NCI-H128 (cell line): Measurements from ENCODE around the gene NUFIP1.
"Not testable (repeated sequence)": the region's sequence is repeated elsewhere in the genome, so short reads cannot be mapped to it uniquely, and the experiment has no call there.

Experiments
- DNase-seq: peaks from one replicate; lab custom pipeline; 2025; ENCODE audit not compliant: unreplicated experiment; lab: John Stamatoyannopoulos, UW

NUFIP1 gene

DNA sequence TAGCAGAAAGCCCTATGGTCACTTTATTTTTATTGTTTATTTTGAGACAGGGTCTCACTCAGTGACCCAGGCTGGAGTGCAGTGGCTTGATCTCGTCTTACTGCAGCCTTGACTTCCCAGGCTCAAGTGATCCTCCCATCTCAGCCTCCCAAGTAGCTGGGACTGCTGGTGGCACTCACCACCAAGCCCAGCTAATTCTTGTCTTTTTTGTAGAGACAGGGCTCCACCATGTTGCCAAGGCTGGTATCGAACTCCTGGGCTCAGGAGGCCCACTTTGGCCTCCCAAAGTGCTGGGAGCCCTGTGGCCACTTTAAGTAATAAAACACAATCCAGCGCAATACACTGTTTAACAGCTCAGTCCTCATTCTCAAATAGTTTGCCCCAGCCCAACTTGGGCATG lies 69.3 kb downstream of the NUFIP1 start:
- no peak for DNase-seq

DNA sequence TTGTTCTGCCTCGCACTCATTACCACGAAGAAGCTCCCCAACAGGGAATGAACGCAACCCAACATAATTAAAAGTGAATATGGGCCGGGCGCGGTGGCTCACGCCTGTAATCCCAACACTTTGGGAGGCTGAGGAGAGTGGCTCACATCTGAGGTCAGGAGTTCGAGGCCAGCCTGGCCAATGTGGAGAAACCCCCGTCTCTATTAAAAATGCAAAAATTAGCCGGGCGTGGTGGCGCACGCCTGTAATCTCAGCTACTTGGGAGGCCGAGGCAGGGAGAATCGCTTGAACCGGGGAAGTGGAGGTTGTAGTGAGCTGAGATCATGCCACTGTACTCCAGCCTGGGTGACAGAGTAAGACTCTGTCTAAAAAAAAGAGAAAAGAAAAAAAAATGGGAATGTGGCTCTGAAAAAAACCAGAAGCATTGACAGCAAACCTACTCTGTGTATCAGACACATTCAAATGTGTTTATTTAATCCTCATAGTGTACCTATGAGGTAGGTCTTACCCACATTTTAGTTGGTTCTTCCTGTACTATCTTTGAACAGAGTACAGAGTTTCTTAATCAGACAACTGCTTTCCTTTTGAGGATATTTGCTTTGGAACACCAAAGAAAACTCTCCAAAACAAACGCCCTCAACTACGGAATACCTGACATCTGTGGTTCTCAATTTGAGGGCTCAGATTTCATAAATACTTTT lies 70.0 kb downstream of the NUFIP1 start:
- DNase-seq, result no peak

DNA sequence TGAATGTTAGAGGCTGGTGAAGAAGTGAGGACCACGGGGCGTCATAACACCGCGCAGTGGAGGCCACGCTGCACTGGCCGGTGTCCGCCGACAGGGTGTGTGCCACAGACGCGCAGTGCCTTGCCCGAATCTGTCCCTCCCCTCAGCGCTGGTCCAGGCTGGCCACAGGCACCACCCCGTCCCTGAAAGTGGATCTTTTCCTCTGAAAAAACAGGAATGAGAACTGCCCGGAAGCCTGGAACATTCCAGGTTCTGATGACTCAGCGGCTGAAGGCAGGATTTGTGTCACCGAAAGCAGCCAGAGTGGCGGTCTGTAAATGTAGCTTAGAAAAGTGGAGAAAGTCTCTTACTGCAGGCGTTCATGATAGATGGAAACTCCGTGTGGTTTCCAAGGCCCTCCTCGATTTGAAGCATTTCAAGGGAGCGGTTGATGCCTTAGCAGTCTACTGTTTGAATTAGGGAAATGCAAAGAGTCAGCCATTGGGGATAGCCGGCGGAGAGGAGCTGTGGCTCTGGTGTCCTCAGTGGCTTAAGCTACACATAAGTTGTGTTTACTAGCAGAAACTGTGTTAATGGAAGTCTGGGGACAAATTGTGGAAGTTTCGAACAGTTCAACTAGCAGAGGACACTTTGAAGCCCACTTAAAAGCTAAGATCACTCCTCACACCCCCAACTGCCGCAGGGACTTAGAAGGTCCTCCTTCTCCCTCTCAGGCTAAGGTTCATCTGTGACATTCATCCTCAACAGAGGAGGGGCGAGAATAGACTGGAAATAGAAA lies 70.8 kb downstream of the NUFIP1 start:
- DNase-seq, result peak; percentile 87

DNA sequence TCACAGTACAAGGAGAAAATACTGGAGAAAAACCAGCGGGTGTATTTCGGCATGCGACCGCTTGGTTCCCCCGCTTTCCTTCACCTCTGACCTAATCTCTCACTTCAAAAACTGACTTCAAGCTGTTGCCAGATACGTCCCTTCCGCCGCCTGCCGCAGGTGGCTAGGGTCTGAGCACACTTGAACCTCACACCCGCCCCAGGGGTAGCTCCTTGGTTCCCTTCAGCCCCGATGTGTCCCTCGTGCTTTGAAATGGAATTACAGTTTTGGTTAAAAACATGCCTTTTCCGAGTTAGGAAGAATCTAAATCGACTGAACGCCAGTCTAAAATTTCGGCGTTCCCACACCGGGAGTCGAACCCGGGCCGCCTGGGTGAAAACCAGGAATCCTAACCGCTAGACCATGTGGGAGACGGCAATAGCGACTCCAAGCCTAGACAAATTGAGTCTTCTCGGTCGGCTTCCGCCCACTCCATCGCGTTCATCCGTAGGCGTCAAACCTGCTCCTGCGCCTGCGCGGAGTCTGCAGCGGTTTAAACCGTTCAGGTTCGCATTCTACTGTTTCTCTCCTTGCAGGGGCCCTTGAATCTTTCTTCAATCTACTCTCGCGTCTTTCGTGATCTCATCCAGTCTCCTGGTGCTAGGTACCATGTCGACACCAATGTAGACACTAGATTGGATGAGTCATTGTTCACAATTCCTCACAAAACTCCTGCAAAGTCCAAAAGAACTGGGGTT lies 71.5 kb downstream of the NUFIP1 start:
- DNase-seq, result peak; percentile 95

DNA sequence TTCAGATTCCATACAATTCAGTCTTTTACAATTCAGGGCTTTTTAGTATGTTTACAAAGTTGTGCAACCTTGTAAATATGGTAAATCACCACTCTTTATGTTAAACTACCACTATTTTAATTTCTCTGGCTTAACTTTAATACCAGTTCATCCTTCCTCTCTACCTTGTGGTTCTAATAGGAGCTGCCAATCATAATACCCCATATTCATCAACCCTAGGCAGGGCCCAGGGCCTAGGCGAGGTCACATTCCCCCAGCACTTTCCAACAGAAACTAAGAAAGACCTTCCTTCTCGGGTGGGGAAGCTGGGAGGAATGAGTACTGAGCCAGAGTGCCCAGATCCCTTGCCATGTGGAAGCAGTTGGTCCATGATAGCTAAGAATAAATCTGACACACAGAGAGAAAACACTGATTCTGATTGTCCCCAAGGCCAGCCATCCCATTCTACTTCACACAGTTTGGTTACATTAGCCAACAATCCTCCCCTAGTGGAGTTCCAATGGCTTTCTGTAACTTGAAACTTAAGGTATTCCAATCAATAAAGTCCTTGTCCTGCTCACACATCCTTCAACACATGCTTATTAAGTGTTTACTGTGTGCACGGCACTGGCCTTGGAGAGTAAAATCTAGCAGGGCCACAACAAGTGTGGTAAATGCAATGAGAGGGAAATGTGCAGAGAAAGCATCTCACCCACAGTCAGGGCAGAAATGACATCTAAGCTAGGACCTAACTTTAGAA lies 76.8 kb downstream of the NUFIP1 start:
- DNase-seq, result no peak

DNA sequence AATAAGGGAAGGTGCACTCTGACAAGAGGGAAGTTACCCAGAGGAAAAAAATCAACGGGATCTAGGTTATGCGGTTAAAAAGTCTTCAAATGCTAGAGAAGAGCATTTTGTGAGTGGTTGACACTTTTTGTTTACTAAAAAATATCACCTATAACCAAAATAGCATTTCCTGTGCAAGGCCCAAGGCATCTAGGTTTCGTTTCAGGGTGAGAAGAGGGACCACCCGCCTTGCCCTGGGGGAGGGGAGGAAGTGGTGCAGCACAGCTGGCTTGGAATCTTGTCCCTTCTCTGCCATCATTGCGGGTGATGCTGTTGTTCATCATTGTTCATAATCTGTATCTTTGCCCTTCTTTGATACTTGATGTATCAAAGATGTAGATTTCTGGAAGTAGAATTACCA lies 80.6 kb downstream of the NUFIP1 start:
- no peak for DNase-seq

DNA sequence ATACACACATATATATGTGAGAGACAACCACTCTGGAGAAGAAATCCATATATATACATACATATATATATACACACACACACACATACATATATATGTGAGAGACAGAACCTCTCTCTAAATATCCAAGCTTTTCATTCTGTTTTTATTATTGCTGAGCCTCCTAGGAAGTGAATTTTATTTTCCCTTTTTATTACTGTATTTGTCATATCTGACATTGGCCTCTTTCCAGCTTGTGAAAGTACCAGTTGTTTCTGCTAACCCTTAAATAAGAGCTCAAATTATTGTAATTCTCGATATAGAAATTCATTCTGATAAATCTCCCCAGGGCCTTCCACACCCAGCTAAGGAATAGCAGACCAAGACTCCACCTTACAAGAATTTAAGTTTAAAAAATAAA lies 81.0 kb downstream of the NUFIP1 start:
- DNase-seq, result no peak

DNA sequence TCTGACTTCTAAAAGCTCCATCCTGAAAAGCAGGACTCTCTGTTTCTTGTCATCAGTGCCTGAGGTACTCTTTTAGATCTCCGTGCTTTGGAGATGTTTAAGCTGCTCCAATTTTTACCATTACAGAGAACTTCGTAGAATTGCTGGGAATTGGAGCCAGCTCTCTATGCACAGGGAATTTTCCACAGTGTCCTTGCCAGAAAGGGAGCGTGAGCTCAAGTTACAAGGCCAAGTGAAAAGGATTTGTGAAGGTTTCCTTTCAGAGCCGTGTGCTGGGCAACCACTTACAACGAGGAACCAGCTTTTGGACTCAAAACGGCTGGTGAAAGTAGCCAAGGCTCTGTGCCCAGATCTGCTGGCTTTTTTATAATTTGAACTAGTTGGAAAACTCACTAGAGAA lies 82.6 kb downstream of the NUFIP1 start:
- no peak for DNase-seq

DNA sequence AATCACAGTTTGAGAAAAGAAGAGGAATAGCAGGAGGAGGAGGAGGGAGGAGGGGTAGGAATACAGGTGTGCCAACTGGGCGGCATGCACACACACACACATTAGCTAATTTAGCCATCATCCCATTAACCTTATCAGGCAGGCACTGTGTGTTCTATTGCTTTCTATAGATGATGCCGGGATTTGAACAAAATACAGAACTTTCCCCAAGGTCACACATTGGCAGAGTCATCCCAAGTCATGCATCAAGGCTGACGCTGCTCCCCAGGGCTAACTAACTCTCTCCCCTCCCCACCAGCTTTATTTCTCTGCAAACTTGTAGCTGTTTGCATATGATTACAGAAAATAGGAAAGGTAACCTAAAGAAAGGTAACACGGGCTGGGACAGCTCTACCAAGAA lies 83.0 kb downstream of the NUFIP1 start:
- DNase-seq, result no peak

DNA sequence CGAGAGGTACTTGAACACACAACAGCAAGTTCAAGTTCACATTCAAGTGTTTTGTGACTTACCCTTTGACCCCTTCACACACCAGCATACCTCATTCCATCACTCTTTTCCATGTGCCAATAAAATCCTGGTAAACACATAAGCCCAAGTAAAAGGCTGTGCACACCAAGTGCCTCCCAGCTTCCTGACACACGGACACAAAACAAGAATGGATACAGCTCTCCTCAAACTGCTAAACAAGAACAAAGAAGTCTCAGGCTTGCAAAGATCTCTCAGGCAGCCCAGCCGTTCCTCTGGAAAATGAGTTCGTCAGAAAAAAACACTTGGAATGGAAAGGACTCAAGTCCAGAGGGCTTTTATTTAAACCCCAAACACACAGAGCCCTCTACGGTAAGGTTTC lies 83.7 kb downstream of the NUFIP1 start:
- no peak for DNase-seq

DNA sequence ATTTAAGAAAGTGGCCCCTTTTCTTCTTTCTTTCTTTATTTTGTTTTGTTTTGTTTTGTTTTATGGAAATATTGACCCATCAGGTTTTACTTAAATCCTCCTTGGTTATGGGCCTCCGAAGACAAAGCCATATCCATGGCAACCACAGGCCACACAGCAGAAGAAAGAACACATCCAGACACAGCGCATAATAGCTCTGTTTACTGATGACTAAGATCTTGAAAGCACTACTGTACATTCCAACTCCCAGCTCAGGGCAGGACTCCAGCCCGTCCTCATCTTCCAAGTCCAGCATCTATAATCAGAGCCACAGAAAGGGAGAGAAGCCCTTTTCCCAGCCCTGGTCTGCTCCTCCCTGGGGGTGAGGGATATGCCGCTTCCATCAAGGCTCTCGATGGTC lies 84.3 kb downstream of the NUFIP1 start:
- DNase-seq, result no peak

DNA sequence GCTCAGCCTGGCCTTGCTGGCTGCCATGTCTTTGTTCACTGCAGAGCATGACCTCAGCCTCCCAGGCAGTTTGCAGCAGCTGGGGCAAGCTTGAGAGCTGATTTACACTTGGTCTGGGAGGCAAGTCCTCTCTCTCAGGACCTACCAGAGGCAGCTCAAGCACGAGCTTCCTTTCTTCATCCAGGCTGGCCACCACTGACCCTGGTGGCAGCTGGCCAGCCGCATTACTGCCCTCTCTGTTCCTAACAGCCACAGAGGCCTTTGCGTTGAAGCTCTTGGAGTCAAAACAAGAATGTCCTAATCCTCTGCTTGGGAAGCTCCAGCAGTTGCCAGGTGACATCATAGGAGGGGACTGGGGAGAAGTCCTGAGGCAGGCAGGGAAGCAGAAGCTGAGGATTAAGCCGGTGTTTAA lies 85.7 kb downstream of the NUFIP1 start:
- no peak for DNase-seq

DNA sequence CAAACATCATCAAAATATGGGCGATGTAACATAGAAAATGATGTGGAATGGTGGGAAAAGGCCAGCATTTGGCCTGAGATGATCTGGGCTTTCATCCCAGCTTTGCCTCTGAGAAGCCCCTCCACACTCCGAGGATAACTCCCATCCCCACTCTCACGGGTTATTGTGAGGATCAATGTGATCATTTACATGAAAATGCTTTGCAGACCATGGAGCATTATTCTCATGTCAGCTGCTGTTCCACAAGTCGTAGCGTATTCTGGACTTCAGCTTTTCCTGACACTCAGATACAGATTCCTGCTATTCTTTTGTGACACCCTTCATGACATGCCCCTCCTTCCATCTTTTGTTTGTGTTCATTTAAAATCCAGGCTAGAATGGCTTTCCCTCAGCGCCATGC lies 86.5 kb downstream of the NUFIP1 start:
- DNase-seq, result no peak

DNA sequence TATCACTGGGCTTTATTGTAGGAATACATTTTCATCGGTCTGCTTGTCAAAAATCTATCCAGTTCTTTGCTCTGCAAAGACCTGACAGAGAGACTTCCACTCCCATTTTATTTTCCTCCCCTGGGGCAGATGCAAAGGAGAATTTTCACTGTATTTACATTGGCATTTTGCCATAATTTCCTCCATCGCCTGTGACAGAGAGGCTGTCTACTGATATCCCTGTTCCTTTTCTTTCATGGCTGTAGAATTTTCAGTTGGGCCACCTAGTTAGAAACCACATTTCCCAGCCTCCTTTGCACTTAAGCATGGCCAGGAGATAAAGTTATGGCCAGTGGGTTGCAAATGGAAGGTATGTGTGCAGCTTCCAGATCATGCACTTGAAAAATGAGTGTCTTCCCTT lies 89.3 kb downstream of the NUFIP1 start:
- peak; percentile 50 for DNase-seq

DNA sequence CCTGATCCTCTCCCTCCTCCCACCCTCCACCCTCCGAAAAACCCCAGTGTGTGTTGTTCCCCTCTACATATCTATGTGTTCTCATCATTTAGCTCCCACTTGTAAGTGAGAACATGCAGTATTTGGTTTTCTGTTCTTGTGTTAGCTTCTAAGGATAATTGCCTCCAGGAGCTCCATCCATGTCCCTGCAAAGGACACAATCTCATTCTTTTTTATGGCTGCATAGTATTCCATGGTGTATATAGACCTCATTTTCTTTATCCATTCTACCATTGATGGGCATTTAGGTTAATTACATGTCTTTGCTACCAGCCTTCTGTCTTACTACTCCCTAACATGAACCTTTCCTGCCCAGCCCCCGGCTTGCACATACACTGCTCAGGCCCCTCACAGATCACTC lies 91.0 kb downstream of the NUFIP1 start:
- DNase-seq, result not testable (repeated sequence)

DNA sequence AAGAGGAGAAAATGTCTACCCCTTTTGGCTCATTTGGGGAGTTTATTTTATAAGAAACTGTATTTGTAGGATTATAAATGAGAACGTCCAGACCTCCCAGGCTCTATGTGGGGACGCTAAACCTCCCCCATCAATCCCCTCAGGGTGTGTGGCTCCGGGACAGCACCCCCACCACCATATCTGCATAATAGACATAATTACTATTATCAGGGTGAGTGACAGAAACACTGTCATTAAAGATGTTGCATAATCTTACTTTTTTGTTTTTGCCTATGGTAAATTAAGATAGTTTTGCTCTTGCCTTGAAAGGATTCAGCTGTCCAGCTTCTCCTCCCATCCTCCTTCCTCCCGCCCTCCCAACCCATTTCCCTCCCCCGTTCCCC lies 93.3 kb downstream of the NUFIP1 start:
- no peak for DNase-seq

DNA sequence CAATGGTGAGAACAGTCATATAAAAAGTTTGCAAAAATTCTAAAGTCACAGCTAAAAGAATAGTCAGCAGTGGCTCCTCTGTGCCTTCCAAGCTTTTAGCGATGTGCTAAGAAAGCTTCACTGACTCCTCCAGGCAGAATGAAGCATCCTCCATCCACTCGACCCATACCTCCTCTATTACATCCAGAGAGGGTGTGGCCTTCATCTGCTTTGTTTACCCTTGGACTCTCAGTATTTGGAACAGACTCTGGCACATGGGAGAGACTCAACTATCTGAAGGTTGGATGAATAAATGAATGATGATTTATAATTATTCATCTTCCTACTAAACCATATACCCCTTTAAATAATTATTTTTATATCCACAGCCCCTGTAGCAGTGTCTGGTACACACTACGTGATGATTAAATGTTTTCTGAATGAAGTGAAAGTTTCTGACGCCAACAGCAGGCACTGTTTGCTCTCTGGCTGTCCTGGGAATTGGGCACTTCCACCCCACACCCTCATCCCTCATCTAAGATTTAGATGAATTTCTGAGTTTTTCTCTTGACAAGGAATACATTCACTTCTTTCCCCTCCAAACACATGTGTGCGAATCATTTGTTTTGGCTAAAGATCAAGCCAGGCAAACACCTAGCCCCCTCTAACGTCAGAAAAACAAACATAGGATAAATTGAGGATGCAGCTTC lies 93.9 kb downstream of the NUFIP1 start:
- DNase-seq, result no peak

DNA sequence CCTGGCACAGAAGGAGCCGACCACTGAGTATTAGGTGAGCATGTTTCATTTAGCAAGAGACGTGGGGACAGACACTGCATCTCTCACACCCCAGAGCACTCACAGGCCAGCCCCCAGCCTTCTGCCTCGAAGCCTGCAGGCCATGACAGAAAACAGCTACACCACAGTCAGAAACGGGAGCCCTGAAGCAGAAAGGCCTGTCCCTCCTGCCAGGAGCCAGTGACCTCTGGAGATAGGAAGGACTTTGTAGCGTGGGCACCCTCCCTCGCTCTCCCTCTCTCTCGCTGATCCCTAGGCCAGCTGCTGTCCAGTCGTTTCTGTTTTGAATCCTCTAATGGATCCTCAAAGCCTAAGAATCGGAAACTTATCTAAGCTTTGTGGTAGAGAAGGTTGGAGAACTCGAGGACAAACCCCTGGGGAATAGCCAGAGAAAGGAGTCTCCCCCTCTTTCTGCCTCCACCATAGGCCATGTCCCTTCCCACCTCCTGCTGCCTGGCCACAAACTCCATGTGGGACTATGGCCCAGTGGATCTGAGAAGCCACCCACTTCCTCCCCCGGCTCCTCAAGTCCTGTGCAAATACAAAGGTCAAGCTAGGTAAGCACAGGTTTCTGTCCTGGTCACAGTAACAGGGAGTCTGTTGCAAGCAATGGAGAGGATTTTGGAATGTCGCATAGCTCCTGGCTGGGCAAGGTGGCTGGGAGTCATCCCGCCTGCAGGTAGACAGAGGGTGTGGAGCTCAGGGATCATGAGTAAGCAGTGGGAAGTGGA lies 95.1 kb downstream of the NUFIP1 start:
- DNase-seq, result no peak
